Breast epithelium (tissue), 4 donors: Measurements from ENCODE around the gene GPR34. TPM values are rescaled to one million over a fixed set of nuclear protein-coding genes. Genes with fewer than 3 reads are reported as not detected.

Experiments used
- DNase-seq, 2 donors: peaks; one replicate each; pipeline ENCODE4 v3.0.0-alpha.2; 2019; ENCODE audit warnings: low spot score in 2 of 2
- H3K27ac ChIP-seq, 2 donors: fragments of 200-600 bp; sonication (generic) in 1 of 2; one replicate each; pipeline ENCODE4 v1.5.1; 2016 to 2019; ENCODE audit warnings: mild to moderate bottlenecking in 1 of 2
- H3K27me3 ChIP-seq, 2 donors: fragments of 200-600 bp; sonication (generic) in 1 of 2; one replicate each; pipeline versions ENCODE4 v1.5.1 to v1.6.0; 2017 to 2019; ENCODE audit warnings: control low read depth in 1 of 2, mild to moderate bottlenecking in 1 of 2
- H3K36me3 ChIP-seq: fragments of 200-600 bp; one replicate; pipeline ENCODE4 v1.5.1; 2019
- H3K4me1 ChIP-seq, 2 donors: fragments of 200-600 bp; sonication (generic); one replicate each; pipeline ENCODE4 v1.5.1; 2016 to 2019; ENCODE audit warnings: control low read depth in 1 of 2
- H3K4me3 ChIP-seq, 3 donors: fragments of 200-600 bp; sonication (generic); 1 replicate in 2 of 3; 2 replicates in 1 of 3; pipeline ENCODE4 v1.5.1; 2016 to 2019; ENCODE audit warnings: mild to moderate bottlenecking in 3 of 3, moderate library complexity in 2 of 3
- H3K9me3 ChIP-seq, 2 donors: fragments of 200-600 bp; sonication (generic) in 1 of 2; one replicate each; pipeline ENCODE4 v1.5.1; 2016 to 2019; ENCODE audit warnings: control low read depth in 1 of 2
- POLR2A ChIP-seq: fragments of 450-650 bp; IDR thresholded peaks from one replicate; pipeline ENCODE4 v1.6.1; 2016; ENCODE audit warnings: antibody characterized with exemption, mild to moderate bottlenecking, moderate library complexity
- POLR2AphosphoS5 ChIP-seq, 3 donors: sonication (generic); formaldehyde crosslinking; IDR thresholded peaks; one replicate each; pipeline ENCODE4 v1.6.1; 2017; ENCODE audit warnings: antibody characterized with exemption in 3 of 3
- intact Hi-C: fragments of 100-400 bp; cut with DNase I; formaldehyde crosslinking; loops from one replicate; pipeline ENCODE4 v1.15.1; 2023; ENCODE audit warnings: low total_unique reads
- total RNA-seq, 3 donors: library from RNA; depleted of rRNA; stranded (reverse); fragments of >200 nt; gene quantifications; one replicate each; pipeline ENCODE4 v1.1.0, GENCODE V29; 2016
- TF ChIP-seq, protein P1 (sequence below), 3 donors: fragments of 450-650 bp; IDR thresholded peaks; one replicate each; pipeline ENCODE4 v1.5.1; 2016 to 2017; ENCODE audit warnings: antibody characterized with exemption in 3 of 3, mild to moderate bottlenecking in 3 of 3, moderate library complexity in 3 of 3

The GPR34 gene
- total RNA-seq, 3 donors from 2014 or later, result 8.5 to 56.3 (median 18.0) TPM

DNA sequence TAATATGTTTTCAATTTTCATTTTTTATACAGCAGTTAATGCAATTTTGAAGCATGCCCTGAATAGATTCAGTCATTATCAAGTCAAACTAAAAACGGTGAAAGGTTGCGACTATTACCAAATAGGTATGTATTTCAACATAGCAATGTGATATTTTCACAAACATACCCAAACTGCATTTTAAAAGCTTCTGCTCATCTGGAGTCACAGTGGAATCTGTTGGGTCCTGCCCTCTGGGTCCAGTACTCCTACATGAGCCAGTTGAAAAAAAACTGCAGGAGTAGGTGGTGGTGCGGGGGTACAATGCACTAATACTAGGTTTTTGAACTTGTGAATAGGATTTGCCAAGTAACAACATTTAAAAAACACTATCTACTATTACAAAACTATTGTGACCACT, 938 bp downstream of the GPR34 start:
- Histone ChIP-seq H3K4me3 (peak overlapping the region in 1 of 3 donors; percentile 22), H3K27ac (no peak overlapping the region), H3K27me3 (peaks cover 0 to 35% of the 10 kb centered on the region in 2 donors), H3K36me3 (no peaks in the 10 kb centered on the region), H3K4me1 (no peaks in the 10 kb centered on the region), H3K9me3 (no peaks in the 10 kb centered on the region)
- intact Hi-C loops, result loop anchor here (5.0 kb wide), 1 partner anchor 532 kb away; no protein-coding TSS in a partner anchor
- TF ChIP-seq POLR2AphosphoS5 (IDR thresholded peaks at IDR 0.05) (no peak), POLR2A (no peak)
- TF ChIP-seq, protein P1, sequence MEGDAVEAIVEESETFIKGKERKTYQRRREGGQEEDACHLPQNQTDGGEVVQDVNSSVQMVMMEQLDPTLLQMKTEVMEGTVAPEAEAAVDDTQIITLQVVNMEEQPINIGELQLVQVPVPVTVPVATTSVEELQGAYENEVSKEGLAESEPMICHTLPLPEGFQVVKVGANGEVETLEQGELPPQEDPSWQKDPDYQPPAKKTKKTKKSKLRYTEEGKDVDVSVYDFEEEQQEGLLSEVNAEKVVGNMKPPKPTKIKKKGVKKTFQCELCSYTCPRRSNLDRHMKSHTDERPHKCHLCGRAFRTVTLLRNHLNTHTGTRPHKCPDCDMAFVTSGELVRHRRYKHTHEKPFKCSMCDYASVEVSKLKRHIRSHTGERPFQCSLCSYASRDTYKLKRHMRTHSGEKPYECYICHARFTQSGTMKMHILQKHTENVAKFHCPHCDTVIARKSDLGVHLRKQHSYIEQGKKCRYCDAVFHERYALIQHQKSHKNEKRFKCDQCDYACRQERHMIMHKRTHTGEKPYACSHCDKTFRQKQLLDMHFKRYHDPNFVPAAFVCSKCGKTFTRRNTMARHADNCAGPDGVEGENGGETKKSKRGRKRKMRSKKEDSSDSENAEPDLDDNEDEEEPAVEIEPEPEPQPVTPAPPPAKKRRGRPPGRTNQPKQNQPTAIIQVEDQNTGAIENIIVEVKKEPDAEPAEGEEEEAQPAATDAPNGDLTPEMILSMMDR (IDR thresholded peaks at IDR 0.05), result no peak
- no peak for DNase-seq

DNA sequence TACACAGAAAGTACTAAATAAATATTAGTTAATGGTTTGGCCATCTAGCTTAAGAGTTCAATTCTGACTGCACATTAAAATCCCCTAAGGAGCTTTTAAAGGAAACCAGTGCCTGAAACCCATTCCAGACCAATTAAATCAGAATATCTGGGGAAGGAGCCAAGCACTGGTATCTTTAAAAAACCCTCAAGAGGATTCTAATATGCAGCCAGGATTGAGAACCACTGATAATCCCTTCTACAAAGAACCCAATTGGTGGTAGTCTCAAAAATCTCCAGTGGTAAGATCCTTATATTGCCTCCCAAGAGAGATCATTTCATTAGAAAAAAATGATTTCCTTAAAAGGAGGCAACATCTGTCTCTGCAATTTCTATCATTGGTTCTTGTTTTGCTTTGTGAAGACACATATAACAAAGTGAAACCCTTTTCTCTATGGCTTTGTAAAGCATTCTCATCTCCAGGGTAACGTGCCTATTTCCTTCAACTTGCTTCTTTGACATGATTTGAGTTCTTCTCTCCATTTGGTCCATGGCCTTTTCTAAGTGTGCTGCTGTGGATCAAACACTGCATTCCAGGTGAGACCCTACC, 3.5 kb downstream of the GPR34 start:
- no peak overlapping the region for H3K27ac ChIP-seq
- H3K4me1 ChIP-seq, result no peaks in the 10 kb centered on the region
- TF ChIP-seq POLR2A (no peak), POLR2AphosphoS5 (IDR thresholded peaks at IDR 0.05) (no peak)
- TF ChIP-seq, protein P1 (IDR thresholded peaks at IDR 0.05), result no peak
- H3K36me3 ChIP-seq, result no peaks in the 10 kb centered on the region
- peaks cover 0 to 23% of the 10 kb centered on the region in 2 donors for H3K27me3 ChIP-seq
- intact Hi-C loops, result loop anchor here (5.0 kb wide), 1 partner anchor 535 kb away; no protein-coding TSS in a partner anchor
- H3K4me3 ChIP-seq, result no peak overlapping the region
- H3K9me3 ChIP-seq, result no peaks in the 10 kb centered on the region
- DNase-seq, result no peak

GRCh38 chrX:41693024-41693423, 4.3 kb downstream of the GPR34 start:
- no peak overlapping the region for H3K4me3 ChIP-seq
- DNase-seq, result no peak
- H3K27me3 ChIP-seq, result peaks cover 0 to 23% of the 10 kb centered on the region in 2 donors
- no peak for TF ChIP-seq POLR2A
- TF ChIP-seq, protein P1 (IDR thresholded peaks at IDR 0.05), result no peak
- TF ChIP-seq POLR2AphosphoS5 (IDR thresholded peaks at IDR 0.05), result no peak
- H3K36me3 ChIP-seq, result no peaks in the 10 kb centered on the region
- no peak overlapping the region for H3K27ac ChIP-seq
- H3K4me1 ChIP-seq, result no peaks in the 10 kb centered on the region
- intact Hi-C loops, result loop anchor here (5.0 kb wide), 1 partner anchor 536 kb away; no protein-coding TSS in a partner anchor
- H3K9me3 ChIP-seq, result no peaks in the 10 kb centered on the region

- no peak for DNase-seq
- Histone ChIP-seq H3K4me1 (no peaks in the 10 kb centered on the region), H3K4me3 (no peak overlapping the region), H3K27me3 (peaks cover 0 to 26% of the 10 kb centered on the region in 2 donors), H3K27ac (no peak overlapping the region), H3K36me3 (no peaks in the 10 kb centered on the region), H3K9me3 (no peaks in the 10 kb centered on the region)
- intact Hi-C loops, result no loop called here
- no peak for TF ChIP-seq POLR2A
- TF ChIP-seq, protein P1 (IDR thresholded peaks at IDR 0.05), result no peak
- TF ChIP-seq POLR2AphosphoS5 (IDR thresholded peaks at IDR 0.05), result no peak
Observed at GRCh38 chrX:41695426-41695825, 6.7 kb downstream of the GPR34 start.

GRCh38 chrX:41703574-41704029, 14.8 kb downstream of the GPR34 start:
- no peak for TF ChIP-seq POLR2A
- TF ChIP-seq POLR2AphosphoS5 (IDR thresholded peaks at IDR 0.05), result no peak
- TF ChIP-seq, protein P1 (IDR thresholded peaks at IDR 0.05), result no peak
- no peaks in the 10 kb centered on the region for H3K36me3 ChIP-seq
- H3K27me3 ChIP-seq, result peaks cover 0 to 11% of the 10 kb centered on the region in 2 donors
- no peaks in the 10 kb centered on the region for H3K9me3 ChIP-seq
- no peak for DNase-seq
- H3K4me1 ChIP-seq, result no peaks in the 10 kb centered on the region
- H3K4me3 ChIP-seq, result no peak overlapping the region
- no peak overlapping the region for H3K27ac ChIP-seq
- intact Hi-C loops, result no loop called here
